A673 (cell line): ENCODE data around the gene FEN1. TPM values are rescaled to one million over a fixed set of nuclear protein-coding genes. Genes with fewer than 3 reads are reported as not detected.
A peak's percentile ranks its signal among the peaks of the same experiment; 100 is the strongest.

Experiments
- BruUV-seq: library from RNA; stranded (reverse); fragments of 400-500 nt; replicated peaks from 2 replicates; lab custom pipeline; 2021; lab: Mats Ljungman, UMichigan
- CTCF ChIA-PET: fragments of 300-600 bp; sonication (Branson Sonifier 250); formaldehyde crosslinking; loops from one replicate; lab custom pipeline; 2022; ENCODE audit warnings: antibody characterized with exemption; lab: Charles Lee
- POLR2A ChIA-PET: fragments of 300-600 bp; sonication (Branson Sonifier 250); formaldehyde crosslinking; loops from one replicate; lab custom pipeline; 2022; ENCODE audit warnings: antibody characterized with exemption; ENCODE audit not compliant: low non-redundant PET; lab: Charles Lee
- DNase-seq: peaks from one replicate; pipeline ENCODE4 v3.0.0-alpha.2; 2015; ENCODE audit warnings: low spot score
- H3K27ac ChIP-seq: fragments of 200-600 bp; sonication (generic); 2 replicates; pipeline ENCODE4 v1.5.1; 2016; ENCODE audit warnings: mixed run types, low read depth, mild to moderate bottlenecking, mixed read lengths, antibody characterized with exemption, low read length; ENCODE audit not compliant: poor library complexity, severe bottlenecking
- H3K27me3 ChIP-seq: fragments of 200-600 bp; sonication (generic); replicated peaks from 2 replicates; pipeline ENCODE4 v1.6.1; 2017; ENCODE audit warnings: mixed run types, low read depth, mild to moderate bottlenecking, mixed read lengths, antibody characterized with exemption, low read length; ENCODE audit not compliant: insufficient read depth, poor library complexity
- H3K36me3 ChIP-seq: fragments of 200-600 bp; sonication (generic); 2 replicates; pipeline ENCODE4 v1.6.1; 2016; ENCODE audit warnings: mixed run types, mild to moderate bottlenecking, mixed read lengths, antibody characterized with exemption, low read length; ENCODE audit not compliant: insufficient read depth, poor library complexity, severe bottlenecking
- H3K4me1 ChIP-seq: fragments of 200-600 bp; sonication (generic); 2 replicates; pipeline ENCODE4 v1.6.1; 2017; ENCODE audit warnings: mixed run types, mild to moderate bottlenecking, mixed read lengths, antibody characterized with exemption, low read length; ENCODE audit not compliant: insufficient read depth, poor library complexity, severe bottlenecking
- H3K4me3 ChIP-seq: fragments of 200-600 bp; sonication (generic); 2 replicates; pipeline ENCODE4 v1.5.1; 2016; ENCODE audit warnings: low read depth, mixed run types, mild to moderate bottlenecking, mixed read lengths, low read length; ENCODE audit not compliant: poor library complexity, severe bottlenecking
- H3K9me3 ChIP-seq: fragments of 200-600 bp; sonication (generic); 2 replicates; pipeline ENCODE4 v1.6.1; 2016; ENCODE audit warnings: mixed run types, low read depth, mild to moderate bottlenecking, mixed read lengths, antibody characterized with exemption, low read length; ENCODE audit not compliant: poor library complexity, severe bottlenecking
- EZH2 ChIP-seq: fragments of 200-600 bp; sonication (generic); IDR thresholded peaks from 2 replicates; pipeline ENCODE4 v1.6.1; 2017; ENCODE audit warnings: borderline replicate concordance, low read depth, mild to moderate bottlenecking, mixed read lengths, antibody characterized with exemption, low read length; ENCODE audit not compliant: poor library complexity, severe bottlenecking
- intact Hi-C: fragments of 100-400 bp; cut with micrococcal nuclease; formaldehyde crosslinking; loops from one replicate; pipeline ENCODE4 v1.10.0; 2022; ENCODE audit not compliant: unreplicated experiment
- total RNA-seq: library from RNA; stranded (reverse); gene quantifications from 2 replicates; pipeline ENCODE4 v1.2.3, GENCODE V29; 2021
- TF ChIP-seq, protein P1 (sequence below): fragments of 300-800, 200-600 bp; sonication (generic); conservative IDR thresholded peaks from 2 replicates; pipeline ENCODE4 v1.5.1; 2017; ENCODE audit warnings: low read depth, mild to moderate bottlenecking, antibody characterized with exemption, low read length, moderate library complexity, mixed read lengths

FEN1 gene
- total RNA-seq, 1 experiment from 2014 or later, result 152 TPM

DNA sequence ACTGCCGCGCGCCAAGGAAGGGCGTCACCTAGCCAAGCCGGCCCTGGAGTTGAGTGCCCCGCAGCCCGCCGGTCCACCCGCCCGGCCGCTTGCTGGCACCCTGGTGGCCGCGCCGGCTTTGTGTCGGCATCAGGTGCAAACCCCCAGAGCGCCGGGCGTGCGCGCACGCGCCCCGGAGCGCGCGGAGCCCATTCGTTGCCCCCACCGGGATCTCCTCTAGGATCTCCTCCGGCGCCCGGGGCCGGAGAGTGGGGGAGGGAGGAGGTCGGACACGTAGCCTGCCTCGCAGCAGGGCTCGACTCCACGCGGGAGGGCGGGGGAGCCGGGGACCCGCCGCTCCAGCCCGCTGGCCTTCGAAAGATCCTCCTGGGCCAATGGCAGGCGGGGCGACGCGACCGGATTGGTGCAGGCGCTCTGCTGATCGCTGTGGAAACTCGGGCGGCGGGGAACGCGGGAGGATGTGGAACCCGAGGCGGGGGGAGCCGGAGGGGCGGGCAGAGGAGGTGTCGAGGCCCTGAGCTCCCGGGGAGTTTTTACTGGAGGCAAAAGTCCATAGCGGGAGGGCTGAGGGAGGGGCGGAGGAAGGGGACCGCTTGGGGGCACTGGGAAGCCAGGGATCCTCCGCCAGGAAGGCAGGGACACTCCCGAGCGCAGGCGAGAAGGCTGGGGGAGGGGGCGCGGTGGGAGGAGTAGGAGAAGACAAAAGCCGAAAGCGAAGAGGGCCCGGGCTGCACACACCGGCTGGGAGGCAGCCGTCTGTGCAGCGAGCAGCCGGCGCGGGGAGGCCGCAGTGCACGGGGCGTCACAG, 35.1 kb downstream of the FEN1 start, which contains the start of gene FADS2:
Gene FADS2 (plus strand): TSS at position 730 of the 808 bp plus-strand sequence. CDS start 91 bp downstream, outside the sequence.
- Histone ChIP-seq H3K27me3 (no peaks in the 10 kb centered on the region), H3K27ac (peak within 1 kb of the TSS; percentile 97), H3K9me3 (no peaks in the 10 kb centered on the region), H3K36me3 (peaks cover 38% of the 10 kb centered on the region), H3K4me1 (peaks cover 35% of the 10 kb centered on the region), H3K4me3 (peak within 1 kb of the TSS; percentile 96)
- CTCF ChIA-PET, result interaction anchor here (0.8 kb wide), 1 partner anchor 31 kb away, joined by 3 read pairs; no protein-coding TSS in a partner anchor
- peak; percentile 99 for DNase-seq
- TF ChIP-seq, protein P1, sequence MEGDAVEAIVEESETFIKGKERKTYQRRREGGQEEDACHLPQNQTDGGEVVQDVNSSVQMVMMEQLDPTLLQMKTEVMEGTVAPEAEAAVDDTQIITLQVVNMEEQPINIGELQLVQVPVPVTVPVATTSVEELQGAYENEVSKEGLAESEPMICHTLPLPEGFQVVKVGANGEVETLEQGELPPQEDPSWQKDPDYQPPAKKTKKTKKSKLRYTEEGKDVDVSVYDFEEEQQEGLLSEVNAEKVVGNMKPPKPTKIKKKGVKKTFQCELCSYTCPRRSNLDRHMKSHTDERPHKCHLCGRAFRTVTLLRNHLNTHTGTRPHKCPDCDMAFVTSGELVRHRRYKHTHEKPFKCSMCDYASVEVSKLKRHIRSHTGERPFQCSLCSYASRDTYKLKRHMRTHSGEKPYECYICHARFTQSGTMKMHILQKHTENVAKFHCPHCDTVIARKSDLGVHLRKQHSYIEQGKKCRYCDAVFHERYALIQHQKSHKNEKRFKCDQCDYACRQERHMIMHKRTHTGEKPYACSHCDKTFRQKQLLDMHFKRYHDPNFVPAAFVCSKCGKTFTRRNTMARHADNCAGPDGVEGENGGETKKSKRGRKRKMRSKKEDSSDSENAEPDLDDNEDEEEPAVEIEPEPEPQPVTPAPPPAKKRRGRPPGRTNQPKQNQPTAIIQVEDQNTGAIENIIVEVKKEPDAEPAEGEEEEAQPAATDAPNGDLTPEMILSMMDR, result peak; percentile 38; the same call in 1 of the 2 replicates
- no peak for TF ChIP-seq EZH2
- POLR2A ChIA-PET, result interaction anchor here (0.6 kb wide), 3 partner anchors 11 to 121 kb away, joined by 3 to 4 read pairs (median 3); partner anchors contain the start of gene FADS1
- no TSS peak for BruUV-seq
- intact Hi-C loops, result loop anchor here (2.0 kb wide), 1 partner anchor 901 kb away; the partner anchor contains the start of gene TTC9C

DNA sequence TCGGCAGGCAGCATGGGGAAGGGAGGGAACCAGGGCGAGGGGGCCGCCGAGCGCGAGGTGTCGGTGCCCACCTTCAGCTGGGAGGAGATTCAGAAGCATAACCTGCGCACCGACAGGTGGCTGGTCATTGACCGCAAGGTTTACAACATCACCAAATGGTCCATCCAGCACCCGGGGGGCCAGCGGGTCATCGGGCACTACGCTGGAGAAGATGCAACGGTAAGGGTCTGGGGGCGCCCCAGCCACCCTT, 35.6 kb downstream of the FEN1 start:
- no peaks in the 10 kb centered on the region for H3K9me3 ChIP-seq
- H3K36me3 ChIP-seq, result peaks cover 44% of the 10 kb centered on the region
- BruUV-seq, result no TSS peak
- POLR2A ChIA-PET, result no interaction called here
- H3K27ac ChIP-seq, result peak overlapping the region; percentile 97
- TF ChIP-seq, protein P1, result no peak
- TF ChIP-seq EZH2, result no peak
- H3K4me1 ChIP-seq, result peaks cover 41% of the 10 kb centered on the region
- CTCF ChIA-PET, result interaction anchor here (0.8 kb wide), 1 partner anchor 31 kb away, joined by 3 read pairs; no protein-coding TSS in a partner anchor
- no peaks in the 10 kb centered on the region for H3K27me3 ChIP-seq
- no peak for DNase-seq
- H3K4me3 ChIP-seq, result peak overlapping the region; percentile 96
- intact Hi-C loops, result no loop called here

DNA sequence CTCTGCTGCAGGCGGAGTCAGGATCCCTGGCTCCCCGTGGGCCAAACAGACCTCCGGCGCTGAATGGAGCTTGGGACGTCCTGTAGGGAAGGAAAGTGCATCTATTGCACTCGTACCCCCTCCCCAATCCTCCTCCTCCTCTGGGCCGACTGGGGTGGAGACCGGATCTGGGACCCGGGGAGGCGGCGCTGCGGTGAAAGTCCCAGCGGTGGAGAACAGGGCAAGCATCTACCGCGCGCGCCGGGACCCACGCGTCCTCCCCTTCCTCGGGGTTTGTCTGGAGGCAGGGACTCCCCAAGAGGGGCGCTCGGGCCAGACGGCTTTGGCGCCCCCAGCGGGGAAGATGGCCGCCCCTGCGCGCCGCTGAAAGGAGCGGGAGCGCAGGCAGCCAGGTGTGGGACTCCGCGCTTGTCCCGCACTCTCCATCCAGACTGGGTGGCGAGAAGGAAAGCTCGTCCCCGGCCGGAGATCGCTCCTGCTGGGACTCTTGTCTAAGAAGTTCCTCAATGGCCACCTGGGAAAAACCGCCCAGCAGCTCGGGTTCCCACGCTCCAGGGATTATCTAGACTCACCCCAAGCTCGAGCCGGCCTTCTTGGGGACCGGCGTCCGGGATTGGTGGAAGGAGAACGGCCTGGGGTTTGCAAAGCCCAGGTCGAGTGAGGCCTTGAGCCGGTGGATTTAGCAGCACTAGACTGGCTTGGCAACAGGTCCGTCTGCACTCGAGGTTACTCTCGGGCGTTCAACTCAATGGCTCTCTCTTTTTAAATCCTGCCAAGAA, 36.1 kb downstream of the FEN1 start:
- H3K4me3 ChIP-seq, result peak overlapping the region; percentile 96
- POLR2A ChIA-PET, result interaction anchor here (0.5 kb wide), 1 partner anchor 1013 kb away, joined by 3 read pairs; no protein-coding TSS in a partner anchor
- intact Hi-C loops, result no loop called here
- no peaks in the 10 kb centered on the region for H3K27me3 ChIP-seq
- H3K9me3 ChIP-seq, result no peaks in the 10 kb centered on the region
- peaks cover 49% of the 10 kb centered on the region for H3K36me3 ChIP-seq
- DNase-seq, result peak; percentile 72
- BruUV-seq, result no TSS peak
- H3K27ac ChIP-seq, result peak overlapping the region; percentile 97
- CTCF ChIA-PET, result interaction anchor here (0.8 to 1.0 kb wide), 2 partner anchors 14 to 32 kb away, joined by 3 to 4 read pairs; no protein-coding TSS in a partner anchor
- peaks cover 46% of the 10 kb centered on the region for H3K4me1 ChIP-seq
- TF ChIP-seq, protein P1, result peak; percentile 65
- TF ChIP-seq EZH2, result no peak
